Transverse colon (tissue), 4 donors: ENCODE results near the gene FAM163A. TPM values are rescaled to one million over a fixed set of nuclear protein-coding genes. Genes with fewer than 3 reads are reported as not detected.

Source experiments
- DNase-seq: peaks from one replicate; pipeline ENCODE4 v3.0.0-alpha.2; 2019
- H3K27ac ChIP-seq, 4 donors: fragments of 200-600 bp; sonication (generic); 2 replicates each; pipeline ENCODE4 v1.5.1; 2016 to 2018; ENCODE audit warnings: inconsistent platforms in 4 of 4
- H3K27me3 ChIP-seq: fragments of 200-600 bp; sonication (generic); 2 replicates; pipeline ENCODE4 v1.5.1; 2017; ENCODE audit warnings: inconsistent platforms
- H3K36me3 ChIP-seq, 4 donors: fragments of 200-600 bp; sonication (generic); 2 replicates each; pipeline ENCODE4 v1.5.1; 2017 to 2019; ENCODE audit warnings: inconsistent platforms in 4 of 4
- H3K4me1 ChIP-seq, 4 donors: fragments of 200-600 bp; sonication (generic); 2 replicates each; pipeline ENCODE4 v1.5.1; 2017 to 2020; ENCODE audit warnings: inconsistent platforms in 4 of 4
- H3K4me3 ChIP-seq, 4 donors: fragments of 200-600 bp; sonication (generic); 1 replicate in 1 of 4; 2 replicates in 3 of 4; pipeline versions ENCODE4 v1.5.1 to v1.6.1; 2017 to 2019; ENCODE audit warnings: inconsistent platforms in 4 of 4
- H3K9me3 ChIP-seq, 2 donors: fragments of 200-600 bp; sonication (generic); 2 replicates each; pipeline ENCODE4 v1.5.1; 2017 to 2019; ENCODE audit warnings: inconsistent platforms in 2 of 2
- CTCF ChIP-seq, 5 experiments: fragments of 200-600 bp in 3 of 5; fragments of 450-650 bp in 2 of 5; sonication (generic) in 3 of 5; IDR thresholded peaks; 1 replicate in 2 of 5; 2 replicates in 3 of 5; pipeline ENCODE4 v1.5.1; 2016 to 2017; ENCODE audit warnings: antibody characterized with exemption in 5 of 5, inconsistent platforms in 3 of 5, mild to moderate bottlenecking in 2 of 5, moderate library complexity in 1 of 5
- EP300 ChIP-seq: sonication (generic); formaldehyde crosslinking; IDR thresholded peaks from one replicate; pipeline ENCODE4 v1.6.1; 2017; ENCODE audit warnings: antibody characterized with exemption, low read depth
- POLR2A ChIP-seq: fragments of 450-650 bp; IDR thresholded peaks from one replicate; pipeline ENCODE4 v1.6.1; 2016; ENCODE audit warnings: antibody characterized with exemption, mild to moderate bottlenecking, moderate library complexity
- POLR2AphosphoS5 ChIP-seq, 3 donors: sonication (generic); formaldehyde crosslinking; IDR thresholded peaks; one replicate each; pipeline ENCODE4 v1.6.1; 2016; ENCODE audit warnings: antibody characterized with exemption in 3 of 3
- WGBS, 2 donors: methylation state at CpG; one replicate each; pipeline ENCODE4 v1.1.5; 2018; ENCODE audit warnings: low coverage in 1 of 2; 5-methylcytosine and 5-hydroxymethylcytosine counted together
- in situ Hi-C, 4 donors: fragments of 200-750 bp; cut with MboI; loops; one replicate each; pipeline versions ENCODE4 v1.15.0 to v1.15.1; 2017; ENCODE audit warnings: low sequenced_read_pairs in 3 of 4, low pct_ligation_motif_present in 1 of 4, low pct_unique_long_range_greater_than_20kb in 1 of 4
- intact Hi-C: fragments of 100-400 bp; cut with DNase I; formaldehyde crosslinking; loops from one replicate; pipeline ENCODE4 v1.15.1; 2023; ENCODE audit warnings: low total_unique reads
- total RNA-seq, 4 donors: library from RNA; depleted of rRNA; stranded (reverse); fragments of >200 nt; gene quantifications; one replicate each; pipeline ENCODE4 v1.1.0, GENCODE V29; 2016

Gene FAM163A
- total RNA-seq, 4 donors from 2014 or later: 0.14 to 0.60 (median 0.48) TPM; not detected in 1

- intact Hi-C loops (no loop called here), in situ Hi-C loops (no loop called here)
- no peak overlapping the region for H3K27ac ChIP-seq
Measured at GRCh38 chr1:179767996-179768395, 24.9 kb downstream of the FAM163A start.

GRCh38 chr1:179770887-179771502 lies 27.9 kb downstream of the FAM163A start:
- 88 to 100% methylated on average over 2 to 9 of the region's 9 CpGs for WGBS, 2 donors

More at GRCh38 chr1:179767996-179768395, 24.9 kb downstream of the FAM163A start:
- Histone ChIP-seq H3K9me3 (no peaks in the 10 kb centered on the region), H3K27me3 (no peaks in the 10 kb centered on the region), H3K4me1 (no peaks in the 10 kb centered on the region), H3K4me3 (no peak overlapping the region), H3K36me3 (no peaks in the 10 kb centered on the region)
- no peak for TF ChIP-seq POLR2AphosphoS5 (IDR thresholded peaks at IDR 0.05)
- no peak for TF ChIP-seq EP300
- TF ChIP-seq POLR2A: no peak
- TF ChIP-seq CTCF (IDR thresholded peaks at IDR 0.05): no peak
- WGBS, 2 donors: 78 to 100% methylated on average over 2 of the region's 2 CpGs
- DNase-seq: no peak

GRCh38 chr1:179773264-179773663 lies 30.2 kb downstream of the FAM163A start:
- no peaks in the 10 kb centered on the region for H3K4me1 ChIP-seq
- intact Hi-C loops: no loop called here
- no peak overlapping the region for H3K4me3 ChIP-seq
- no peaks in the 10 kb centered on the region for H3K27me3 ChIP-seq
- 96 to 100% methylated on average over 3 to 4 of the region's 4 CpGs for WGBS, 2 donors
- no peak for DNase-seq
- H3K27ac ChIP-seq: no peak overlapping the region
- in situ Hi-C loops: no loop called here
- H3K36me3 ChIP-seq: no peaks in the 10 kb centered on the region
- no peaks in the 10 kb centered on the region for H3K9me3 ChIP-seq
- no peak for TF ChIP-seq CTCF (IDR thresholded peaks at IDR 0.05)

More at GRCh38 chr1:179770887-179771502, 27.9 kb downstream of the FAM163A start:
- H3K4me3 ChIP-seq: no peak overlapping the region
- in situ Hi-C loops: no loop called here
- no peak overlapping the region for H3K27ac ChIP-seq
- no peaks in the 10 kb centered on the region for H3K9me3 ChIP-seq
- DNase-seq: no peak
- H3K27me3 ChIP-seq: no peaks in the 10 kb centered on the region
- no peaks in the 10 kb centered on the region for H3K36me3 ChIP-seq
- intact Hi-C loops: no loop called here
- H3K4me1 ChIP-seq: no peaks in the 10 kb centered on the region
- TF ChIP-seq POLR2A (no peak), POLR2AphosphoS5 (IDR thresholded peaks at IDR 0.05) (no peak), EP300 (no peak), CTCF (IDR thresholded peaks at IDR 0.05) (no peak)

- intact Hi-C loops: no loop called here
- 95% methylated on average over 2 of the region's 2 CpGs; no CpG with 5 or more reads in 1 of the 2 donors for WGBS, 2 donors
Measured at GRCh38 chr1:179774000-179774399, 30.9 kb downstream of the FAM163A start.

More at GRCh38 chr1:179774000-179774399, 30.9 kb downstream of the FAM163A start:
- TF ChIP-seq POLR2AphosphoS5 (IDR thresholded peaks at IDR 0.05) (no peak), CTCF (IDR thresholded peaks at IDR 0.05) (no peak)
- in situ Hi-C loops: no loop called here
- Histone ChIP-seq H3K9me3 (no peaks in the 10 kb centered on the region), H3K36me3 (no peaks in the 10 kb centered on the region), H3K4me3 (no peak overlapping the region), H3K4me1 (no peaks in the 10 kb centered on the region), H3K27ac (no peak overlapping the region), H3K27me3 (no peaks in the 10 kb centered on the region)
- no peak for DNase-seq
